Measurements from ENCODE around the gene RXFP3.
"Not testable (repeated sequence)": the region's sequence is repeated elsewhere in the genome, so short reads cannot be mapped to it uniquely, and the experiment has no call there.

The RXFP3 gene

GRCh38 chr5:33936381-33937016 lies at the start of gene RXFP3:
Gene RXFP3, plus strand, starts transcription at chr5:33936386. Its CDS starts 355 bp downstream, at chr5:33936741.
- no peak for DNase-seq

- no peak for DNase-seq
These were observed 48.9 kb upstream of the RXFP3 start for GRCh38 chr5:33887268-33887667.

GRCh38 chr5:33888587-33888986 lies 47.6 kb upstream of the RXFP3 start:
- DNase-seq = no peak

- no peak for DNase-seq
These were observed 45.8 kb upstream of the RXFP3 start for GRCh38 chr5:33890131-33891032.

GRCh38 chr5:33891446-33891787 lies 44.8 kb upstream of the RXFP3 start:
- no peak for DNase-seq

GRCh38 chr5:33891788-33892619 lies 44.2 kb upstream of the RXFP3 start, which contains the start of gene ADAMTS12:
Gene ADAMTS12, minus strand, starts transcription at chr5:33891990. Its CDS starts 134 bp downstream, at chr5:33891856.
- DNase-seq = no peak

- no peak for DNase-seq
These were observed 43.5 kb upstream of the RXFP3 start for GRCh38 chr5:33892620-33893137.

GRCh38 chr5:33894566-33894965 lies 41.6 kb upstream of the RXFP3 start:
- no peak for DNase-seq

- DNase-seq = no peak
These were observed 35.0 kb upstream of the RXFP3 start for GRCh38 chr5:33901156-33901555.

GRCh38 chr5:33903118-33903517 lies 33.1 kb upstream of the RXFP3 start:
- no peak for DNase-seq

GRCh38 chr5:33905381-33905780 lies 30.8 kb upstream of the RXFP3 start:
- DNase-seq = no peak

- not testable (repeated sequence) for DNase-seq
These were observed 29.9 kb upstream of the RXFP3 start for GRCh38 chr5:33906248-33906647.

- DNase-seq = not testable (repeated sequence)
These were observed 21.3 kb upstream of the RXFP3 start for GRCh38 chr5:33914844-33915243.

- no peak for DNase-seq
These were observed 15.2 kb upstream of the RXFP3 start for GRCh38 chr5:33921002-33921401.

GRCh38 chr5:33925278-33925677 lies 10.9 kb upstream of the RXFP3 start:
- DNase-seq = no peak

GRCh38 chr5:33927685-33928084 lies 8.5 kb upstream of the RXFP3 start:
- DNase-seq = no peak

GRCh38 chr5:33928283-33928682 lies 7.9 kb upstream of the RXFP3 start:
- DNase-seq = no peak

GRCh38 chr5:33929925-33930690 lies 6.1 kb upstream of the RXFP3 start:
- DNase-seq = no peak

- no peak for DNase-seq
These were observed 5.0 kb upstream of the RXFP3 start for GRCh38 chr5:33931136-33931535.

GRCh38 chr5:33933723-33934169 lies 2.4 kb upstream of the RXFP3 start:
- DNase-seq = no peak

GRCh38 chr5:33934176-33934575 lies 2.0 kb upstream of the RXFP3 start:
- DNase-seq = no peak

GRCh38 chr5:33936004-33936380 lies 194 bp upstream of the RXFP3 start:
- no peak for DNase-seq
